Lower leg skin (tissue), 4 donors: ENCODE measurements around the gene VPS13A. TPM values are rescaled to one million over a fixed set of nuclear protein-coding genes. Genes with fewer than 3 reads are reported as not detected.

Experiments used
- DNase-seq, 2 donors: peaks; one replicate each; pipeline ENCODE4 v3.0.0-alpha.2; 2019; ENCODE audit warnings: low spot score in 2 of 2
- H3K4me3 ChIP-seq: fragments of 200-600 bp; sonication (generic); 2 replicates; pipeline ENCODE4 v1.5.1; 2017; ENCODE audit warnings: mild to moderate bottlenecking, low read depth; ENCODE audit not compliant: poor library complexity, severe bottlenecking
- POLR2A ChIP-seq, 2 donors: fragments of 450-650 bp; IDR thresholded peaks; one replicate each; pipeline ENCODE4 v1.6.1; 2016 to 2017; ENCODE audit warnings: antibody characterized with exemption in 2 of 2, mild to moderate bottlenecking in 1 of 2, moderate library complexity in 1 of 2
- WGBS, 2 donors: methylation state at CpG; one replicate each; pipeline ENCODE4 v1.1.5; 2018; 5-methylcytosine and 5-hydroxymethylcytosine counted together
- intact Hi-C: fragments of 100-400 bp; cut with DNase I; formaldehyde crosslinking; loops from one replicate; pipeline ENCODE4 v1.15.0; 2023; ENCODE audit warnings: low total_unique reads
- total RNA-seq, 4 donors: library from RNA; depleted of rRNA; stranded (reverse); fragments of >200 nt; gene quantifications; one replicate each; pipeline ENCODE4 v1.1.0, GENCODE V29; 2016
- TF ChIP-seq, protein P1 (sequence below), 3 donors: fragments of 450-650 bp; IDR thresholded peaks; one replicate each; pipeline ENCODE4 v1.5.1; 2016; ENCODE audit warnings: antibody characterized with exemption in 3 of 3, mild to moderate bottlenecking in 3 of 3, moderate library complexity in 2 of 3

VPS13A gene
- total RNA-seq, 4 donors from 2014 or later: 27.0 to 48.1 (median 32.5) TPM

DNA sequence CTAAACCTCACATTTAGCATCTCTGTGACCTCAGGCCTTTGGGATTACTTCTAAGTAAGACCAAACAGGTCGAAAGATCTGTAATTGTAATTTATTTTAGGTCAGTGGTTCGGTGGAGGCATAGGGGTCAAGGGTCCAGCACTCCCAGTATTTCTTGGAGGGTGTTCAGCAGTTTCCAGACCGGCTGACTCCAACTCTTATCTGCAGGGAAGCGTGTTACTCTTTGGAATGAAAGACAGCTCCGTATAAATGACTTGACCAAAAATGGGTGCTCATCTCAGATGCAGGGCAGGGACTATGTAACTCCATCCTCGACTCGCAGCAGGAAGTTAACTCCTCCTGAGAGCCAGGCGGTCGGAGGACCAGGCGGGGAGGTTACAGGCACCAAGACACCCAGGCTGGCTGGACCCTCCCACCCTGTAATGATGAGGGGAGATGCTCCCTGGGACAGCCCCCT is 620 bp upstream of the VPS13A start:
- no peak for DNase-seq
- WGBS, 2 donors: 3 to 4% methylated on average over 9 to 10 of the region's 10 CpGs
- intact Hi-C loops: loop anchor here (5.0 kb wide), 1 partner anchor 861 kb away; no protein-coding TSS in a partner anchor
- H3K4me3 ChIP-seq: peak overlapping the region; percentile 75
- no peak for TF ChIP-seq POLR2A (IDR thresholded peaks at IDR 0.05)
- TF ChIP-seq, protein P1, sequence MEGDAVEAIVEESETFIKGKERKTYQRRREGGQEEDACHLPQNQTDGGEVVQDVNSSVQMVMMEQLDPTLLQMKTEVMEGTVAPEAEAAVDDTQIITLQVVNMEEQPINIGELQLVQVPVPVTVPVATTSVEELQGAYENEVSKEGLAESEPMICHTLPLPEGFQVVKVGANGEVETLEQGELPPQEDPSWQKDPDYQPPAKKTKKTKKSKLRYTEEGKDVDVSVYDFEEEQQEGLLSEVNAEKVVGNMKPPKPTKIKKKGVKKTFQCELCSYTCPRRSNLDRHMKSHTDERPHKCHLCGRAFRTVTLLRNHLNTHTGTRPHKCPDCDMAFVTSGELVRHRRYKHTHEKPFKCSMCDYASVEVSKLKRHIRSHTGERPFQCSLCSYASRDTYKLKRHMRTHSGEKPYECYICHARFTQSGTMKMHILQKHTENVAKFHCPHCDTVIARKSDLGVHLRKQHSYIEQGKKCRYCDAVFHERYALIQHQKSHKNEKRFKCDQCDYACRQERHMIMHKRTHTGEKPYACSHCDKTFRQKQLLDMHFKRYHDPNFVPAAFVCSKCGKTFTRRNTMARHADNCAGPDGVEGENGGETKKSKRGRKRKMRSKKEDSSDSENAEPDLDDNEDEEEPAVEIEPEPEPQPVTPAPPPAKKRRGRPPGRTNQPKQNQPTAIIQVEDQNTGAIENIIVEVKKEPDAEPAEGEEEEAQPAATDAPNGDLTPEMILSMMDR (IDR thresholded peaks at IDR 0.05): no peak

DNA sequence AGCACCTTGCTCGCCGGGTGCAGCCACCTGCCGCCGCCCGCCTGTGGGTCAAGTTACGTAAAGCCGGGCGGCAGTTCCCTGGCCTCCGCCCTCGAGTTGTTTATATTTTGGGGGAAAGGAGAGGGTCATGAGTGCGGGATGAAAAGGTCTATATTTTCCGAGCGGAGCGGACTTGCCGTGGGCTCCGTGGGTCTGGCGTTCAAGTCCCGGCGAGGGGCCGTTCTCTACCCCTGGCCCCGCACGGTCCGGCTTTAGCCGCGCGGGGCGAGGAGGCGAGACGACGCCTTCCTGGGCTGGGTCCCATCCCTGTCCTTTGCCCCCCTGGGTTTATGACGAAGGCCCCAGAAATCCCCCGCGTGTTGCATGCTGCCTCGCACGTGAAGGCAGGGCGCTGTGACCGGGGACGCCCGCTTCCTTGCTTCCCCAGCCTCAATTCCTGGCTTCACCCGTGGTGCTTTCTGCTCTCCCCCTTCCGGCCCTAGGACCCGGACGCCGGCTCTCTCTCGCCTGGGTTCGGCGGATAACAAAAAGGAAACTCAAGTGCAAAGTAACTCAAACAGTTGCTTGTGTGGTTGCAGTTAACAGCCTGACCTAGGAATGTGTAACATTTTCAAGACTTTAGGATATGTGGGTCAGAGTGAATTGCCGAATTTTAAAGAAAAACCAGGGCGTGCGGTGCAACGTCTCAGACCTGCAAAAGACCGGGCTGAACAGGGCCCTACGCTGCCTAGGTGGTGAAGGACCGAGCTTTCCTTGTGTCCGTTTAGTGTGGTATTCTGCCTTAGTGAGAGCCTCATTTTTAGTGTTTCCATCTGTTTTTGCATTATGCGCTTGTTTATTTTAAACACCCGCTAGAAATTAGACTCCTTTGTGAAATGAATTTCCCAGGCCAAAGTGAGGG is 810 bp downstream of the VPS13A start:
- no peak for TF ChIP-seq POLR2A (IDR thresholded peaks at IDR 0.05)
- TF ChIP-seq, protein P1 (IDR thresholded peaks at IDR 0.05): no peak
- 1% methylated on average over 49 of the region's 57 CpGs for WGBS, 2 donors
- peak in 1 of 2 donors; percentile 89 for DNase-seq
- peak overlapping the region; percentile 75 for H3K4me3 ChIP-seq
- intact Hi-C loops: loop anchor here (5.0 kb wide), 1 partner anchor 859 kb away; no protein-coding TSS in a partner anchor

DNA sequence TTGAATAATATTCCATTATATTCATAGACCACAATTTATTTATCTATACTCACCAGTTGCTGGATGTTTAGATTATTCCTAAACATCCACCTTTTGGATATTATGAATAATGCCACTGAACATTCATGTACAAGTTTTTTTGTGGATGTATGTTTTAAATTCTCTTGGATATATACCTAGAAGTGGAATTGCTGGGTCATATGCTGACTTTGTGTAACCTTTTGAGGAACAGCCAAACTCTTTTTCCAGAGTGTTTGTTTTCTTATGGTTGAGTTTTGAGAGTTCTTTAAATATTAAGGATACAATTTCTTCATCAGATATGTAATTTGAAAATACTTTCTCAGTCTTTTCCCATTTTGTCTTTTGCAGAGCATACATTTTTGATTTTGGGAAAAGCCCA is 2.7 kb downstream of the VPS13A start:
- no peak for DNase-seq
- no peak for TF ChIP-seq POLR2A (IDR thresholded peaks at IDR 0.05)
- TF ChIP-seq, protein P1 (IDR thresholded peaks at IDR 0.05): no peak
- intact Hi-C loops: no loop called here
- H3K4me3 ChIP-seq: no peak overlapping the region

DNA sequence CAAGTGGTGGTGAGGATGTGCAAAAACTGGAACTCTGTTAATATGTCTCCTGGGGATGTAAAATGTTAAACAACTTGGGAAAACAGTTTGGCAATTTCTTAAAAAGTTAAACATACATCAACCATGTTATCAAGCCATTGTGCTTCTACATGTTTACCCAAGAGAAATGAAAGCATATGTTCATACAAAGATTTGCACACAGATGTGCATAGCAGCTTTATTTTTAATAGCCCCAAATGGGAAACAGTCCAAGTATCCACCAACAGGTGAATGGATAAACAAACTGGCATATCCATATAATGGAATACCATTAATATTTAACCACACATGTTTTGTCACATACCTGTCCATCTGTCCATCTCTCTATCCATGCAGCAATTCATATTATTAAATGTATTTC is 6.2 kb downstream of the VPS13A start:
- intact Hi-C loops: no loop called here
- no peak overlapping the region for H3K4me3 ChIP-seq
- no peak for DNase-seq
- TF ChIP-seq POLR2A (IDR thresholded peaks at IDR 0.05): no peak
- TF ChIP-seq, protein P1 (IDR thresholded peaks at IDR 0.05): no peak

DNA sequence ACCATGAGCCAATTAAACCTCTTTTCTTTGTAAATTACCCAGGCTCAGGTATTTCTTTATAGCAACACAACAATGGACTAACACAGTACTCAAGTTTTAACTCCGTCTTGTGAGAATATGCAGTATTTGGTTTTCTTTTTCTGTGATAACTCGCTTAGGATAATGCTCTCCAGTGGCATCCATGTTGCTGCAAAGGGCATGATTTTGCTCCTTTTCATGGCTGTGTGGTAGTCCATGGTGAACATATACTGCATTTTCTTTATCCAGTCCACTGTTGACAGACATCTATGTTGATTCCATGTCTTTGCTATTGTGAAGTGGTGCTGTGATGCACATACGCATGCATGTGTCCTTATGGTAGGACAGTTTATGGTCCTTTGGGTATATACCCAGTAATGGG is 10.9 kb downstream of the VPS13A start:
- WGBS, 2 donors: 99% methylated on average over 3 of the region's 3 CpGs
- DNase-seq: no peak
- intact Hi-C loops: no loop called here
- TF ChIP-seq, protein P1 (IDR thresholded peaks at IDR 0.05): no peak
- TF ChIP-seq POLR2A (IDR thresholded peaks at IDR 0.05): no peak
- no peak overlapping the region for H3K4me3 ChIP-seq
